Endothelial cell of umbilical vein (primary cell): ENCODE measurements around the gene FSTL3. TPM values are rescaled to one million over a fixed set of nuclear protein-coding genes. Genes with fewer than 3 reads are reported as not detected.

ENCODE experiments used
- BruUV-seq: library from RNA; stranded (reverse); fragments of 400-500 nt; replicated peaks from 2 replicates; lab custom pipeline; 2021; lab: Mats Ljungman, UMichigan
- CTCF ChIA-PET: fragments of 300-600, 350-600 bp; sonication (Branson Sonifier 250); formaldehyde crosslinking; loops from one replicate; lab custom pipeline; 2021; ENCODE audit warnings: antibody characterized with exemption, inconsistent platforms; lab: Charles Lee
- POLR2A ChIA-PET: fragments of 300-600, 350-600 bp; sonication (Branson Sonifier 250); formaldehyde crosslinking; loops from one replicate; lab custom pipeline; 2021; ENCODE audit warnings: antibody characterized with exemption, inconsistent platforms; lab: Charles Lee
- DNase-seq: peaks from one replicate; pipeline ENCODE4 v3.0.0-alpha.2; 2011; ENCODE audit warnings: low read depth, low spot score
- FAIRE-seq: peaks from 2 replicates; lab custom pipeline; 2011; peaks lifted over from hg19 to GRCh38; lab: Jason Lieb, UNC
- H2AFZ ChIP-seq: 2 replicates; pipeline ENCODE4 v1.6.0; 2012; ENCODE audit warnings: low read depth, low read length, control low read depth, inconsistent platforms
- H3K27ac ChIP-seq: 2 replicates; pipeline ENCODE4 v1.5.1; 2011; ENCODE audit warnings: low read depth, mild to moderate bottlenecking, control low read depth, low read length, moderate library complexity; ENCODE audit not compliant: insufficient read depth
- H3K27me3 ChIP-seq, 2 experiments: 2 replicates each; pipeline versions ENCODE4 v1.6.0 to v1.6.1; 2011; ENCODE audit warnings: low read length in 2 of 2, mixed read lengths in 1 of 2; ENCODE audit not compliant: control insufficient read depth in 2 of 2, insufficient read depth in 2 of 2
- H3K36me3 ChIP-seq, 2 experiments: 2 replicates in 1 of 2; 3 replicates in 1 of 2; pipeline ENCODE4 v1.5.1; 2011; ENCODE audit warnings: low read length in 2 of 2, mild to moderate bottlenecking in 1 of 2, moderate library complexity in 1 of 2; ENCODE audit not compliant: control insufficient read depth in 2 of 2, insufficient read depth in 2 of 2; ENCODE audit errors: extremely low read depth in 1 of 2
- H3K4me1 ChIP-seq: 3 replicates; pipeline ENCODE4 v1.5.1; 2011; ENCODE audit warnings: mild to moderate bottlenecking, low read length; ENCODE audit not compliant: control insufficient read depth, insufficient read depth; ENCODE audit errors: extremely low read depth
- H3K4me2 ChIP-seq: 2 replicates; pipeline ENCODE4 v1.6.1; 2011; ENCODE audit warnings: low read length, control low read depth, mixed read lengths; ENCODE audit not compliant: insufficient read depth
- H3K4me3 ChIP-seq, 3 experiments: fragments of 200-600 bp in 1 of 3; sonication (generic), shearing (Covaris generic) in 1 of 3; replicated peaks in 1 of 3; 2 replicates each; pipeline ENCODE4 v1.5.1; 2011 to 2016; ENCODE audit warnings: control low read depth in 3 of 3, low read length in 3 of 3, mild to moderate bottlenecking in 2 of 3, inconsistent platforms in 1 of 3, low read depth in 1 of 3, moderate library complexity in 1 of 3; ENCODE audit not compliant: insufficient read depth in 1 of 3
- H3K79me2 ChIP-seq: 2 replicates; pipeline ENCODE4 v1.6.0; 2012; ENCODE audit warnings: low read length, inconsistent platforms; ENCODE audit not compliant: control insufficient read depth, insufficient read depth
- H3K9ac ChIP-seq: replicated peaks from 2 replicates; pipeline ENCODE3; 2011; ENCODE audit warnings: low read length, control low read depth; ENCODE audit not compliant: insufficient read depth; ENCODE audit errors: extremely low read depth
- H3K9me1 ChIP-seq: replicated peaks from 3 replicates; pipeline ENCODE4 v1.6.0; 2011; ENCODE audit warnings: mild to moderate bottlenecking, low read length; ENCODE audit not compliant: control insufficient read depth, insufficient read depth; ENCODE audit errors: extremely low read depth
- H3K9me3 ChIP-seq: replicated peaks from 2 replicates; pipeline ENCODE4 v1.5.1; 2012; ENCODE audit warnings: low read length, inconsistent platforms; ENCODE audit not compliant: control insufficient read depth, insufficient read depth
- H4K20me1 ChIP-seq: replicated peaks from 2 replicates; pipeline ENCODE3; 2011; ENCODE audit warnings: mild to moderate bottlenecking, low read length; ENCODE audit not compliant: control insufficient read depth, insufficient read depth; ENCODE audit errors: extremely low read depth
- EZH2 ChIP-seq: IDR thresholded peaks from 2 replicates; pipeline ENCODE4 v1.6.1; 2012; ENCODE audit warnings: borderline replicate concordance, low read depth, mild to moderate bottlenecking, moderate library complexity, low read length, inconsistent platforms; ENCODE audit not compliant: severe bottlenecking
- FOS ChIP-seq: IDR thresholded peaks from 2 replicates; pipeline ENCODE4 v1.6.1; 2011; ENCODE audit warnings: mild to moderate bottlenecking, low read length, moderate library complexity, borderline replicate concordance; ENCODE audit not compliant: insufficient read depth
- GATA2 ChIP-seq: IDR thresholded peaks from 2 replicates; pipeline ENCODE4 v1.7.0; 2011; ENCODE audit warnings: low read depth, mild to moderate bottlenecking, moderate library complexity, mixed read lengths, low read length; ENCODE audit not compliant: insufficient read length, insufficient read depth
- JUN ChIP-seq: IDR thresholded peaks from 2 replicates; pipeline ENCODE4 v1.6.1; 2011; ENCODE audit warnings: borderline replicate concordance, low read depth; ENCODE audit not compliant: insufficient read length, insufficient read depth
- MYC ChIP-seq: IDR thresholded peaks from one replicate; pipeline ENCODE4 v1.6.1; 2011; ENCODE audit warnings: mild to moderate bottlenecking, low read depth, low read length
- POLR2A ChIP-seq: IDR thresholded peaks from 2 replicates; pipeline ENCODE4 v1.6.1; 2012; ENCODE audit warnings: low read depth, mild to moderate bottlenecking, control low read depth, low read length
- POLR2AphosphoS5 ChIP-seq: IDR thresholded peaks from 2 replicates; pipeline ENCODE4 v1.6.1; 2012; ENCODE audit warnings: low read depth, mild to moderate bottlenecking, control low read depth, low read length, moderate library complexity; ENCODE audit not compliant: insufficient read depth
- dilution Hi-C: fragments of 300-500 bp; cut with MboI; formaldehyde crosslinking; loops from one replicate; pipeline ENCODE4 v1.15.0; 2019; ENCODE audit warnings: low sequenced_read_pairs; ENCODE audit not compliant: extremely low pct_ligation_motif_present
- intact Hi-C: fragments of 100-400 bp; cut with micrococcal nuclease; formaldehyde crosslinking; loops from one replicate; pipeline ENCODE4 v1.10.0; 2022
- polyA plus RNA-seq, 4 experiments: library from polyadenylated mRNA; depleted of rRNA in 3 of 4; stranded (reverse) in 3 of 4; unstranded in 1 of 4; fragments of >200 nt; gene quantifications; 2 replicates each; pipeline versions ENCODE4 v1.2.1 to v1.2.3, GENCODE V29; 2011 to 2012; ENCODE audit warnings: missing spikeins in 1 of 4
- total RNA-seq: library from RNA; stranded (reverse); gene quantifications from 2 replicates; pipeline ENCODE4 v1.2.3, GENCODE V29; 2021
- TF ChIP-seq, protein P1 (sequence below), 2 donors: IDR thresholded peaks; 1 replicate in 1 of 2; 2 replicates in 1 of 2; pipeline ENCODE4 v1.5.1; 2011; ENCODE audit warnings: low read length in 2 of 2, mild to moderate bottlenecking in 2 of 2, moderate library complexity in 2 of 2, control low read depth in 1 of 2, inconsistent platforms in 1 of 2, low read depth in 1 of 2; ENCODE audit not compliant: insufficient read depth in 1 of 2; ENCODE audit errors: extremely low read depth in 1 of 2
- TF ChIP-seq, protein P2 (sequence below): IDR thresholded peaks from 2 replicates; pipeline ENCODE4 v1.6.1; 2011; ENCODE audit not compliant: insufficient read depth, insufficient read length

The FSTL3 gene
- total and polyA plus RNA-seq, 2 donors (not counting 3 experiments of a cell fraction or from before 2014, with no cell fraction given), result 19.9 to 45.2 TPM

DNA sequence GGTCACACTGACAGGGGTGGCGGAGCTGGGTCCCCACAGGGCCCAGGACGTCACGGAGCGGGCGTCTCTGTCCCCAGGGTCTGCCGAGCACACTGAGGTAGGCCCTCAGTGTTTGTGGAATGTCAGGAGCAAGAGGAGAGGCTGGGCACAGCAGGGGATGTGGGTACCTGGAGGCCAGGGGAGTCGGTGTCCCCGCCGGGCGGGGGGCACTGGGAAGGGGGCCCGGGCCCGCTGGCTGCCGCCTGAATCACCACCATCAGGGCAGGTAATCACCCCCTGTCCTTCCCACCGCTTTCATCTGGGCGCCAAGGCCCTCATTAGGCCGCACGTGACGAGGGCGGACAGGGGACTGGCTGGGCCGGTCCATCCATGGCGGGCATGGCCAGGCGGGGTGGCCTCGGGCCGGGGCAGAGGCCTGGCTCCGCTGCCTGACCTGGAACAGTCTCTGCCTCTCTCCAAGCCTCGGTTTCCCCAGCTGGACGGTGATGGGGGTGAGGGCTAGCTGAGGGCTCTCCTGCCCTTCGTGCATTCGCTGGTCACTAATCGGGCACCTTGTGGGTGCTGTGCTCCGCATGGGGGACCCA, 35.5 kb upstream of the FSTL3 start:
- TF ChIP-seq FOS, result no peak
- TF ChIP-seq, protein P1, sequence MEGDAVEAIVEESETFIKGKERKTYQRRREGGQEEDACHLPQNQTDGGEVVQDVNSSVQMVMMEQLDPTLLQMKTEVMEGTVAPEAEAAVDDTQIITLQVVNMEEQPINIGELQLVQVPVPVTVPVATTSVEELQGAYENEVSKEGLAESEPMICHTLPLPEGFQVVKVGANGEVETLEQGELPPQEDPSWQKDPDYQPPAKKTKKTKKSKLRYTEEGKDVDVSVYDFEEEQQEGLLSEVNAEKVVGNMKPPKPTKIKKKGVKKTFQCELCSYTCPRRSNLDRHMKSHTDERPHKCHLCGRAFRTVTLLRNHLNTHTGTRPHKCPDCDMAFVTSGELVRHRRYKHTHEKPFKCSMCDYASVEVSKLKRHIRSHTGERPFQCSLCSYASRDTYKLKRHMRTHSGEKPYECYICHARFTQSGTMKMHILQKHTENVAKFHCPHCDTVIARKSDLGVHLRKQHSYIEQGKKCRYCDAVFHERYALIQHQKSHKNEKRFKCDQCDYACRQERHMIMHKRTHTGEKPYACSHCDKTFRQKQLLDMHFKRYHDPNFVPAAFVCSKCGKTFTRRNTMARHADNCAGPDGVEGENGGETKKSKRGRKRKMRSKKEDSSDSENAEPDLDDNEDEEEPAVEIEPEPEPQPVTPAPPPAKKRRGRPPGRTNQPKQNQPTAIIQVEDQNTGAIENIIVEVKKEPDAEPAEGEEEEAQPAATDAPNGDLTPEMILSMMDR (IDR thresholded peaks at IDR 0.05; ENCODE audit: extremely low read depth in 1 of 2, insufficient read depth in 1 of 2, low read depth in 1 of 2, low read length in 2 of 2), result no peak
- TF ChIP-seq, protein P2, sequence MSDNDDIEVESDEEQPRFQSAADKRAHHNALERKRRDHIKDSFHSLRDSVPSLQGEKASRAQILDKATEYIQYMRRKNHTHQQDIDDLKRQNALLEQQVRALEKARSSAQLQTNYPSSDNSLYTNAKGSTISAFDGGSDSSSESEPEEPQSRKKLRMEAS, result no peak
- TF ChIP-seq POLR2A, result no peak
- TF ChIP-seq MYC, result no peak
- TF ChIP-seq JUN, result no peak
- no peak for TF ChIP-seq EZH2
- no peak for TF ChIP-seq GATA2
- TF ChIP-seq POLR2AphosphoS5, result no peak
- intact Hi-C loops, result no loop called here
- Histone ChIP-seq H3K36me3 (peaks cover 0 to under 1% of the 10 kb centered on the region in 2 experiments), H3K4me3 (no peak overlapping the region), H3K27me3 (no peaks in the 10 kb centered on the region), H3K9ac (no peak overlapping the region), H2AFZ (no peak overlapping the region), H3K27ac (no peak overlapping the region), H3K4me1 (peaks cover 4% of the 10 kb centered on the region), H3K4me2 (no peak overlapping the region), H3K9me3 (no peaks in the 10 kb centered on the region), H4K20me1 (no peaks in the 10 kb centered on the region), H3K79me2 (no peaks in the 10 kb centered on the region), H3K9me1 (no peaks in the 10 kb centered on the region)
- no TSS peak for BruUV-seq
- dilution Hi-C loops, result no loop called here
- DNase-seq (no peak), FAIRE-seq (no peak)
- ChIA-PET POLR2A (no interaction called here), CTCF (no interaction called here)
